ENCODE results near the gene PRODH2. TPM values are rescaled to one million over a fixed set of nuclear protein-coding genes. Genes with fewer than 3 reads are reported as not detected.
A peak's percentile ranks its signal among the peaks of the same experiment; 100 is the strongest.

Gene PRODH2
- total RNA-seq, 6 donors from 2014 or later = not detected

- Histone ChIP-seq H3K9me3 (no peaks in the 10 kb centered on the region), H3K4me3 (no peak overlapping the region), H3K4me1 (no peaks in the 10 kb centered on the region), H3K27ac (no peak overlapping the region), H3K27me3 (no peaks in the 10 kb centered on the region), H3K36me3 (peaks cover 0 to 9% (median 2%) of the 10 kb centered on the region in 4 donors)
- TF ChIP-seq CTCF (IDR thresholded peaks at IDR 0.05) = no peak
- TF ChIP-seq POLR2A (IDR thresholded peaks at IDR 0.05) = no peak
- no peak for TF ChIP-seq POLR2AphosphoS5 (IDR thresholded peaks at IDR 0.05)
- no peak for TF ChIP-seq EP300 (IDR thresholded peaks at IDR 0.05)
- 88 to 96% methylated on average over 5 to 11 of the region's 19 CpGs for WGBS, 2 donors
- peak in 1 of 2 donors; percentile 72 for DNase-seq
- ATAC-seq (ENCODE audit: low FRiP score in 2 of 2) = no peak
Measured at GRCh38 chr19:35789978-35790944, 22.4 kb downstream of the PRODH2 start.

GRCh38 chr19:35789195-35789977, 23.3 kb downstream of the PRODH2 start:
- ATAC-seq (ENCODE audit: low FRiP score in 2 of 2) (no peak), DNase-seq (peak in 1 of 2 donors; percentile 70)
- H3K9me3 ChIP-seq = no peaks in the 10 kb centered on the region
- no peak overlapping the region for H3K27ac ChIP-seq
- 94 to 98% methylated on average over 4 to 11 of the region's 11 CpGs for WGBS, 2 donors
- TF ChIP-seq POLR2AphosphoS5 (IDR thresholded peaks at IDR 0.05) (no peak), POLR2A (IDR thresholded peaks at IDR 0.05) (no peak), EP300 (IDR thresholded peaks at IDR 0.05) (no peak), CTCF (IDR thresholded peaks at IDR 0.05) (no peak)
- no peaks in the 10 kb centered on the region for H3K27me3 ChIP-seq
- peaks cover 0 to 15% (median 5%) of the 10 kb centered on the region in 4 donors for H3K36me3 ChIP-seq
- no peak overlapping the region for H3K4me3 ChIP-seq
- no peaks in the 10 kb centered on the region for H3K4me1 ChIP-seq

GRCh38 chr19:35788205-35788960, 24.3 kb downstream of the PRODH2 start:
- Histone ChIP-seq H3K9me3 (no peaks in the 10 kb centered on the region), H3K4me3 (no peak overlapping the region), H3K27ac (no peak overlapping the region), H3K36me3 (peaks cover 0 to 16% (median 8%) of the 10 kb centered on the region in 4 donors), H3K27me3 (no peaks in the 10 kb centered on the region), H3K4me1 (no peaks in the 10 kb centered on the region)
- 82 to 83% methylated on average over 8 to 12 of the region's 12 CpGs for WGBS, 2 donors
- DNase-seq (no peak), ATAC-seq (ENCODE audit: low FRiP score in 2 of 2) (no peak)
- TF ChIP-seq POLR2A (IDR thresholded peaks at IDR 0.05) = no peak
- no peak for TF ChIP-seq CTCF (IDR thresholded peaks at IDR 0.05)
- no peak for TF ChIP-seq POLR2AphosphoS5 (IDR thresholded peaks at IDR 0.05)
- no peak for TF ChIP-seq EP300 (IDR thresholded peaks at IDR 0.05)

- no peak overlapping the region for H3K4me3 ChIP-seq
- TF ChIP-seq POLR2A (IDR thresholded peaks at IDR 0.05) = no peak
- TF ChIP-seq CTCF (IDR thresholded peaks at IDR 0.05) = no peak
- TF ChIP-seq POLR2AphosphoS5 (IDR thresholded peaks at IDR 0.05) = no peak
- TF ChIP-seq EP300 (IDR thresholded peaks at IDR 0.05) = no peak
- no peak for ATAC-seq (ENCODE audit: low FRiP score in 2 of 2)
- peaks cover 0 to 20% (median 10%) of the 10 kb centered on the region in 4 donors for H3K36me3 ChIP-seq
- no peaks in the 10 kb centered on the region for H3K27me3 ChIP-seq
- 87 to 92% methylated on average over 2 to 8 of the region's 15 CpGs for WGBS, 2 donors
- H3K27ac ChIP-seq = no peak overlapping the region
- DNase-seq = peak in 1 of 2 donors; percentile 55
- no peaks in the 10 kb centered on the region for H3K4me1 ChIP-seq
- H3K9me3 ChIP-seq = no peaks in the 10 kb centered on the region
Measured at GRCh38 chr19:35787227-35787799, 25.3 kb downstream of the PRODH2 start.
